ENCODE data around the gene ATP11A.
"Not testable (repeated sequence)": the region's sequence is repeated elsewhere in the genome, so short reads cannot be mapped to it uniquely, and the experiment has no call there.

Gene ATP11A

DNA sequence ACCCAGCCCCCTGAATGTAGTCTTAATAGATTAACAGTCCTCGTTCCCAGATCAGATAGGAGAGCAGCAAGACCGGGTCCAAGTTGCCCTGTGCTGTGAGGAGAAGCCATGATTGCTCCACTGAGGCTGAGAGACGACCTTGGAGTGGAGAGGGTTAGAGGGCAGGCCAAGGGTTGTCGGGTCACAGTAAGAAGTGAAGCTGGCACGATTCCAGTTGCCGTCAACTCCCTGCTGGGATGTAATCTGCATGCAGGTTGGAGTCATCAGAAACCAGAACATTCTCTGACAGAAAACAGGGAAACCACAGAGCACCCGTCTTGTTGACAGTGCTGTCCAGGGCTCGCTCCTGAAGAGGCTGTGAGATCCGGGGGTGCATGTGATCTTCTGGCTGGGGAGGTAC lies 19.0 kb upstream of the ATP11A start:
- no peak for DNase-seq (ENCODE audit: low read depth)

DNA sequence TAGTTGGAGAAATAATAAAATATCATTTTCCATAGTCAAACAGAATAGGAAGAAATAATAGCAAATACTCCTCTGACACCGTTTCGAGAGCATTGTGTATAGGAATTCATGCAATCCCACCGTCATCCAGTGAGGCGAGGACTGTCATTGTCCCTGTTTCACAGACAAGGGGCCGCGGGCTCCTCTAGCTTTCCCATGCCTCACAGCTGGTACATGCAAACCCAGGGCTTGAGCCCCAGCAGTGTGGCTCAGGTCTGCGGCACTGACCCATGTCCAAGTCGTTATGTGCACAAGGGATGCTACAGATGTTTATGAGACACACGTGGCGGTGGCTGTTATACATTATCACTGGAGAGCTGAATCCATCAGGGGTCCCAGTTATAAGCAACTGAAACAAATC lies 18.5 kb upstream of the ATP11A start:
- DNase-seq (ENCODE audit: low read depth): no peak

DNA sequence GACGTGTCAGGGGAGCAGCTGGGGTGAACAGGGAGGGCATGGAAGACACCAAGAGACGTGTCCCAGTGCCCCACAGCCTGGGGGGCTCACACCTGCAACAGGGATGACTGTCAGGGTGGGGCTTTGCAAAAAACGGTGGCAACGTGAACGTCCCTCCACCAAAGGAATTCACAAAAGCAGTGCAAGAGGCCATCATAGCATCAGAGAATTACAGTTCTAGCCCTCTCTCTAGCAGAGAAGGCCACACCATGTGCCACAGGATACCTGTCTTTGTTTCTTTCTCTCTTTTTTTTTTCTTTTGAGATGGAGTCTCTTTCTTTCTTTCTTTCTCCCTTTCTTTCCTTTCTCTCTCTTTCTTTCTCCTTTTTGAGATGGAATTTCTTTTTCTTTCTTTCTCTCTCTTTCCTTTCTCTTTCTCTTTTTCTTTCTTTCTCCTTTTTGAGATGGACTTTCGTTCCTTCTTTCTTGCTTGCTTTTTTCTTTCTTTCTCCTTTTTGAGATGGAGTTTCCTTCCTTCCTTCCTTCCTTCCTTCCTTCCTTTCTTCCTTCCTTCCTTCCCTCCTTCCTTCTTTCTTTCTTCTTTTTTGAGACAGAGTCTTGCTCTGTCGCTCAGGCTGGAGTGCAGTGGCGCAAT lies 17.1 kb upstream of the ATP11A start:
- no peak for DNase-seq (ENCODE audit: low read depth)

DNA sequence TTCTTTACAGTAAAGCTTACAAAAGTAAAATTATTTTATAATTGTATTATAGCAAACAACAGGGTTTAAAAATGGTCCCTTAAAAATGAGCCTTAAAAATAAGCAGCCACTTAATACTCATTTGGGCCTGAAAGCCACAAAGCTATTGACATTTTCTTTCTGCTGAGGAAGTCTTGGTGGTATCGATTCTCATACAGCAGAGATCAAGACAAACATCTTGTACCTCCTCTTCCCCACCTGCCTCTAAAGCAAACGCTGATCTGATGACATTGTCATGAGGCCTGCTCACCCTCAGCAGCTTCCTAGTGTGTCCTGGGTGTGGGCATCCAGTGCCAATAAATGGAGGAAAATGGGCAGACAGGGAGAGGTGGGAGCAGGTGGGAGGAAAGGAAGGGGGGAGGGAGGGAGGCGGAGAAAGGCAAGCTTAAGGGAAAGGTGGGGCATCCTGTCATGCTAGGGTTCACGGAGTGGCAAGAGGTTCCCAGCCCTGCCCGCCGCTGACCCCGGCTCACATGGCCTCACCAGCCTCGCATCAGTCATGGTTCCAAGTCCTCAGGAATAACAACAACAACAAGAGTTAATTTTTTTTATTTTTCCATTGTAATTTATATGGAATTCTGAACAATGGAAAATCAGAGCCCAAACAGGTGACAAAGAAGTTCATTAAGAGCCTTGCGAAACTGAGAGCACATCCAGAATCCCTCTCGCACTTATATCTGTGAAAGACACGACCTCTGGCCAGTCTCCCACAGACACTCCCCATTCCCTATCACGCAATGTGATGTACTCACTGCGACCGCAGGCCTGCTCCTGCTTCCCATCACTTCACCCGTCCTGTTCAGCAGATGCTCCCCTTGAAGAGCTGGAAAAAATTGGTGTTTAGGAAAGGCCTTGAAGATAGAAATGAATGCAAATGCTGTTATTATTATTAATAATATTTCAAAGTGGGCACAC lies 15.1 kb upstream of the ATP11A start:
- no peak for DNase-seq (ENCODE audit: low read depth)

DNA sequence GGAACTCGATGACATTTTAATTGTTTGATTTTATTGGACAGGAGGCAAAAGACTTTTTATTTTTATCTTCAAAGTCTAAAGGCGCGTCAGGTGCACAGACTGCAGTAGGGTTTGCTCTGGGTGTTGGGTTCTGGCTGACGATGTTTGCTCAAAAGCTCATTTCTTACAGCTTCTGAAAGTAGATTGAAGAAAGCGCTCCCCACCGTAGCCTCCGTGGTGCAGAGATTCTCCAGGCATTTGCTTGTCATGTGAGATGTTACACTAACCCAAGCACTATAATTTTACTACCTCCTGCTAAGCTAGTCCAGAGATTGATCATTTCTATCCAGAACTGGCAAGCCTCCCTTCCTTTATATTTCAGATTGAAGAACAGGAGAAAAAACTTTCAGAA lies 14.5 kb upstream of the ATP11A start:
- DNase-seq (ENCODE audit: low read depth): no peak

GRCh38 chr13:112677421-112677962 lies 12.3 kb upstream of the ATP11A start:
- DNase-seq (ENCODE audit: low read depth): not testable (repeated sequence)

DNA sequence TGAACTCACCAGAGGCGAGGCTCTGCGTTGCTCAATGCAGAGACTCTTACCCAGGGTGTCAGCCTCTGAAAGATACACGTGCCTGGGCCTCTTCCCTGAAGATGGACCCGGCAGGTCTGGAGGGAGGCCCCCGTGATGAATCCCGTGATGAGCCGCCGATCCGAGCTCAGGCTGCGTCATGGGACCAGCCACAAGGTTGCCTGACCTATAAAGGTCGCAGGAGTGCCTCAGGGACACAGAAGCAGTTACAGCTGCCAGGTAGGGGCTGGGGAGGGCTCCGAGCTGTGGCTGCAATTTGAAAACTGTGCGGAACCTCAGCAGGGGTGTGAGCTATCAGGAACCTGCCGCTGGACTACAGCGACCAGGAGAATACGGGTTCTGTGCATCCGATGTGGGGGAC lies 10.5 kb upstream of the ATP11A start:
- no peak for DNase-seq (ENCODE audit: low read depth)

GRCh38 chr13:112679932-112680677 lies 9.7 kb upstream of the ATP11A start:
- DNase-seq (ENCODE audit: low read depth): no peak

- no peak for DNase-seq (ENCODE audit: low read depth)
Observed at GRCh38 chr13:112680741-112681360, 9.0 kb upstream of the ATP11A start.

GRCh38 chr13:112683581-112683980 lies 6.3 kb upstream of the ATP11A start:
- no peak for DNase-seq (ENCODE audit: low read depth)

GRCh38 chr13:112684071-112684845 lies 5.6 kb upstream of the ATP11A start:
- DNase-seq (ENCODE audit: low read depth): no peak

DNA sequence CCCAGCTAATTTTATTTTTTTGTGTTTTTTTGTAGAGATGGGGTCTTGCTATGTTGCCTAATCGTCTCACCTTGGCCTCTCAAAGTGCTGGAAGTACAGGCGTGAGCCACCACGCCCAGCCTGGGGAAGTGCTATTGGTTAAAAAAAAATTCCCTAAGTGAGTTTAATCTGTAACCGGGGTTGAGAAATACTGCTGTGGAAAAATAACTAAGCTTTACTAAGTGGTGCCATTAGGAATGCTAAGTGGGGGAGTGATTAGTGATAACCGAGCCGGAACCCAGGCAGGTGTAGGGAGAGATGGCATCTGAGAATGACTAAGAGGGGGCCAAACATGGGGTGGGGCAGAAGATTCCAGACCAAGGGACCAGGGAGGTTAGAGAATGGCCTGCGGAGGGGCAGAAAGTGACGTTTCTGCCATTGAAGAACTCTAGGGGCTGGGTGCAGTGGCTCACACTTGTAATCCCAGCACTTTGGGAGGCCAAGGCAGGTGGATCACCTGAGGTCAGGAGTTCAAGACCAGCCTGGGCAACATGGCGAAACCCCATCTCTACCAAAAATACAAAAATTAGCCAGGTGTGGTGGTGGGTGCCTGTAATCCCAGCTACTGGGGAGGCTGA lies 4.5 kb upstream of the ATP11A start:
- not testable (repeated sequence) for DNase-seq (ENCODE audit: low read depth)

DNA sequence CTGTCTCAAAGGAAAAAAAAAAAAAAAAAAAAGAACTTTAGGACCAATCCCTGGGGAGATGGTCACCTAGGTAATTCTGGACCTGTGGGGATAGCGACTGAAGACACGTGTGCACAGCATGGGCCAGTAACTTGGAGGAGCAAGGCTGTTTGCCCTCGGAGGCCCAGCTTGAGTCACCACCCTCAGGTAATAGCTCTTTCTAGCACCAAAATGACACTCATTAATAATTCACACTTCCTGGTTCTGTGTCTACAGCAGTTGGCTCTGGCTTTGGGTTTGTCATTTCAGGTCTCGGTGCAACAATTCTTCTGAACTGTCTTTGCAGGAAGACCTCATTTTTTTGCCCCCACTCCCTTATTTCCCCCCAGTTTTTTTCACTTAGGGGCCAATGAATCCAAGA lies 3.9 kb upstream of the ATP11A start:
- DNase-seq (ENCODE audit: low read depth): no peak

DNA sequence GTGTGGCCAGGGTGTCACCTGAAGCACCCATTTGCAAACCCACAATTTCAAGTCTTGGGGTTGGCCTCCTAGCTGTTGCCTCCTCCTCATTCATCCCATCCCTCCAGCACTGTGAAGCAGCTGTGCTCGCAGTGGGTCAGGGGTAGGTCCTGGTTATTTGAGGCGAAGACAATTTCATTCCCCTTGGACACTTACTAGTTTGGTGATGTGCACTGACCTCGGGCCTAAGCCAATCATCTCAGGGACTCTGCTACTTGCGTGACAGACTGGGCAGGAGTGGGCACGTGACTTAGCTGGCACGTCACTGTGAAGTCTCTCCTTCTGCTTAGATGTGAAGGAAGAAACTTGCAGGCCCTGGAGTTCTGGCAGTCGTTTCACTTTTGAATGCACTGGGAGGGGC lies 3.5 kb upstream of the ATP11A start:
- no peak for DNase-seq (ENCODE audit: low read depth)

- no peak for DNase-seq (ENCODE audit: low read depth)
Observed at GRCh38 chr13:112686987-112687386, 2.9 kb upstream of the ATP11A start.

- no peak for DNase-seq (ENCODE audit: low read depth)
Observed at GRCh38 chr13:112687836-112688559, 1.8 kb upstream of the ATP11A start.

- DNase-seq (ENCODE audit: low read depth): peak; percentile 44
Observed at GRCh38 chr13:112688560-112689302, 1.1 kb upstream of the ATP11A start.

GRCh38 chr13:112690283-112690929 lies 568 bp downstream of the ATP11A start:
- DNase-seq (ENCODE audit: low read depth): no peak

DNA sequence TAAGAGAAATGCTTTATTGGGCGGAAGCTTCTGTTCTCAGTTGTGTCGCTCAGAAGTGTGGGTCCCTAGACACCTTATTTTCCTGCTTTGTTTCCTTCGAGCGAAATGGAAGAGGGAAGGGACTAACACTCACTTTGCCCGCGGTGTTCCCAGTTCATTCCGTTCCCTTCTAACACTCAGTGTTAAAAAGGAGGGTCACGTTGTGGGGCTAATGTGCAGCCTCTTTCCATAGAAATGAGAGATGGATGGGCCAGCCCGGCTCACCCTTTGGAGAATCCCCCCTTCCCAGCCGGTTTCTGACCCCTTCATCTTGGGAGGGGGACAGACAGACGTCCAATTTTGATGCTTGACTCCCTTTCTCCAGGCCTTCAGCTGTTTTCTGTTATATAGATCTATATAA lies 2.3 kb downstream of the ATP11A start:
- DNase-seq (ENCODE audit: low read depth): no peak

All from stimulated activated CD8-positive, alpha-beta memory T cell treated with anti-CD3 and anti-CD28 coated beads, Interleukin-4, amount 100 ng/mL, for 24 hours (primary cell).